Jurkat, Clone E6-1 (cell line): ENCODE data around the gene TUBA8. TPM values are rescaled to one million over a fixed set of nuclear protein-coding genes. Genes with fewer than 3 reads are reported as not detected.
"Not testable (repeated sequence)": the region's sequence is repeated elsewhere in the genome, so short reads cannot be mapped to it uniquely, and the experiment has no call there.

Source experiments
- DNase-seq: peaks from one replicate; pipeline ENCODE4 v3.0.0-alpha.2; 2011; ENCODE audit warnings: low read depth, low spot score
- H3K4me3 ChIP-seq: 2 replicates; pipeline ENCODE4 v1.5.1; 2011; ENCODE audit warnings: mild to moderate bottlenecking, low read length, control low read depth, moderate library complexity
- polyA plus RNA-seq: library from polyadenylated mRNA; unstranded; fragments of >200 nt; gene quantifications from one replicate; pipeline ENCODE4 v1.2.1, GENCODE V29; 2012; ENCODE audit warnings: missing spikeins; ENCODE audit not compliant: insufficient read length, insufficient read depth

The TUBA8 gene
- 2.3 TPM for polyA plus RNA-seq

GRCh38 chr22:18110194-18110953 lies at the start of gene TUBA8:
Gene TUBA8, plus strand, starts transcription at chr22:18110809. Its CDS starts 57 bp downstream, at chr22:18110866.
- no peak for DNase-seq
- H3K4me3 ChIP-seq = no peak within 1 kb of the TSS

DNA sequence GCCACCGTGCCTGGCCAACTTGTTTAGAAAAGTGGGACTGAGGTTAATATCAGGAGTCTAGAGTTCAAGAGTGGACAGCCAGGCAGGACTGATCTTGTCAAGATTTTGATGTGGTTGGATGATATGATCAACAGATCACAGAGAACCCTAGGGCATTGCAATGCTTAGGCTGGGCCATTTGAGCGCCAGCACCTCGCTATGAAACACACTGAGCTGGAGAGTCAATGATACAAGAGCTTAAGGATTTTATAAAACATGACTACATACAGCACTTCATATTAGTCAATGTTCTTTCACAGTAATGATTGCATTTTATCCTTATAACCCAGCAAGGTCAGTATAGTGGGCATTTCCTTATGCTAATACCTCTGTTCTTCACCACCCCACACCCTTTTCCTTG lies 48.2 kb upstream of the TUBA8 start:
- no peak overlapping the region for H3K4me3 ChIP-seq
- DNase-seq = no peak

DNA sequence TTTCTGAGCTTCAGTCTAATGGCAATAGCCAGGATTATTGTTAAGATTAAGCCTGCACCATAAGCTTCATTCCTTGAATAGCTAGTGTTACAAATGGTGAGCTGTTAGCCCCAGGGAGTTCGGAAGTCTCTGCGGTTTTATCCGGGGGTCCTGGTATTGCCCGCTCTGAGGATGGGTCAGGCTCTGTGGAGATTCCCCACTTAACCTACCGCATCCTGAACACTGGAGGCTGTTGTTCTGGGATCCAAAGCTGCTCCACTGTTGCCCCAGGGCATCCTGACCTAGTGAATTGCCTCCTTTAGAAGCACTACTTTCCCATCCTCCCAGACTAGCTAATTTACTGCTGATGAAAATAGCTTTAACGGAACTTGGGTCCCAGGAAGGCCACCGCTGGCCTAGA lies 47.3 kb upstream of the TUBA8 start:
- H3K4me3 ChIP-seq = no peak overlapping the region
- DNase-seq = no peak

DNA sequence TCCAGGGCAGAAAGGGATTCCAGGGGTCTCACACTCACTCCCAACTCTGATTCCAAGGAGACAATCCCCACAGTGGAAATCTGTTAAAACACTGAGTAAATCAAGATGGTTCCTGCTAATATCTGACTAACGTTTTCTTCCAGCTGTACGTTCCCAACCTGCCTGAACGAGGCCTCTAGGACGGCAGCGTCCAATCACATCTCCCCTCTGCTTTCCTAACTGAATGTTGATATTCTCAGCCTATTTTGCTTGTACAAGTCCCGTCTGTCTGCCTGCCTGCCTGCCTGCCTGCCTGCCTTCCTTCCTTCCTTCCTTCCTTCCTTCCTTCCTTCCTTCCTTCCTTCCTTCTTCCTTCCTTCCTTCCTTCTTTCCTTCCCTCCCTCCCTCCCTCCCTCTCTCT lies 46.9 kb upstream of the TUBA8 start:
- H3K4me3 ChIP-seq, DNase-seq: not testable (repeated sequence)

GRCh38 chr22:18064636-18065035 lies 46.0 kb upstream of the TUBA8 start:
- H3K4me3 ChIP-seq = no peak overlapping the region
- no peak for DNase-seq

DNA sequence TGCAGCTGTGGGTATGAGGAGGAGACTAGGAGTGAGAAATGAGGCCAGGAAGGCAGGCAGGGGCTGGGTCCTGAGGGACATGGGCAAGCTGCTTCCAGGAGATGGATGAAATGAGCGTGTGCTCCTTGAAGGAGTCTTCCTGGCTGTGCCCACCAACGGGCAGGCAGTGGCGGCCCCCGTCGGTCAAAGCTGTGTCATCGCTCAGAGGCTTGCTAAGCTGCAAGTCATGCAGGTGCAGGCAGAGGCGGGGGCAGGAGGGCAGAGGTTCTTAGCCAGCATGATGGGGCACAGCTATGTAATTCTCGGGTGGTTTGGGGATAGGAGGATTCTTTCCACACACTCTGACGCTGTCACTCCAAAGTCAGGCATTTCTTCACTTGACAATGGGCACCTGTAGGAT lies 45.4 kb upstream of the TUBA8 start:
- no peak for DNase-seq
- H3K4me3 ChIP-seq = no peak overlapping the region

- DNase-seq = no peak
- no peak overlapping the region for H3K4me3 ChIP-seq
These were observed 44.3 kb upstream of the TUBA8 start for GRCh38 chr22:18066181-18066859.

DNA sequence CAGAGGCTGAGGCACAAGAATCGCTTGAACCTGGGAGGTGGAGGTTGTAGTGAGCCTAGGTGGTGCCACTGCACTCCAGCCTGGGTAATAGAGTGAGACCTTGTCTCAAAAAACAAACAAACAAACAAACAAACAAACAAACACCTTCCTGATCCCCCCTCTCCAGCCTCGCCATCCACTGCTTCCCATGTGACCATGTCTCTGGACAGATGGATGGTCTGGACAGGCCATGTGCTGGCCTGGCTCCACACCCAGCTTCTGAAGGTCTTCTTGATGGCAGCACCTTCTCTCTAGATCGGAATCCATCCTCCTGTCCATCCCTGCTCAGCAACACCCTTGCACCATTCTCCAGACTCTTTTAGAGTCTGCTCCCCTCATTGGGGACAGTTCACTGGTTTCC lies 43.5 kb upstream of the TUBA8 start:
- no peak for DNase-seq
- no peak overlapping the region for H3K4me3 ChIP-seq

DNA sequence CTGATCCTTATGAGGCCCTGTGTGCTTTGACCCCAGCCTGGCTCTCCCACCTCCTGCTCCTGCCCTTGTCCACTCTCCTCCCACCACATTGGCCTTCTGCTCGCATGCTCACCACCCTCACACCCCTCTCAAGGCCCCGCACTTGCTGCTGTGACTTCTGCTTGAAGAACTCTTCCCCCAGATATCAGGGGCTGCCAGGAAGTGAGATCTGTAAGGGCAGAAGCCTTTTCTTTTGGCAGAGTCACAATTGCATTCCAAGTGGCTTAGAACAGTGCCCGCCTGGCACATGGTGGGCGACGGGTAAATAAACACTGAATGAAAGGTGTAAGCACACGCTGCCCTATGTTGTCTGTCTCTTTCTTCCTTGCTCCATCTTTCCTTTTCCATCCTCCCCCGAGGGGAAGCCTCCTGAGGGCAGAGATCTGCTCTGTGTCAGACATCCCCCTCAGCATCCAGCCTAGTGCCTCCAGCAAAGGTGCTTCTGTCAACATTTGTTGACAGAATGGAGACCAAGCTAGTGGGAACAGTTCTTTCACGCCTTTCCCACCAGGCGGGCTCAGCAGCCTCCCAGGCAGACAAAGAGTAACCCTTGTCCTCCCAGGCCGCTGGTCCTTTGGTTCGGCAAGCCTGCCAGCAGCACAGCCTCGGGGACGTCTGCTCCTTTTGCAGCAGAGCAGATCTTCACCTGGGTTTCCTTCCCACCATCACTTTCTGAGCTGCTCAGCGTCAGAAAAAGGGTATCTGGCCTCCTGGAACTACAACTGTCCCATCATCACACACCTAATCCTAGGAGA lies 42.9 kb upstream of the TUBA8 start:
- DNase-seq = no peak
- no peak overlapping the region for H3K4me3 ChIP-seq

GRCh38 chr22:18068381-18068988 lies 42.1 kb upstream of the TUBA8 start:
- no peak overlapping the region for H3K4me3 ChIP-seq
- no peak for DNase-seq

GRCh38 chr22:18069041-18069440 lies 41.6 kb upstream of the TUBA8 start:
- DNase-seq = no peak
- no peak overlapping the region for H3K4me3 ChIP-seq

DNA sequence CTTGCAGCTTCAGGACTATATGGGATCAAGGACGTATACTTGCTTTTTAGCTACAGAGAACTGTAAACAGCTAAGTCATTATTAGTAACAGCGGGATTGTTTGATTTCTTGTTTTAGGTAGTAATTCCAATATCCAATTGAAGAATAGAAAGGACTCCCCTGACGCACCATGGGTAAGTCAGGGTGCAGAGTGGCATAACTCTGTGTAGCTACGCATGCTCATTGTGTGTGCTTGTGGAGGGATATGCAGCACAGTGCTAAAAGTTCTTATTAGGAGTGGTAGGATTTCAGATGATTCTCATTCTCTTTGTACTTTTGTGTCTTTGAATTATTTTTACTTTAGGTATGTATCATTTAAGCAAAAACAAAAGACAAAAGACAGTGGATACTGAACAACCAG lies 40.6 kb upstream of the TUBA8 start:
- no peak overlapping the region for H3K4me3 ChIP-seq
- no peak for DNase-seq

- H3K4me3 ChIP-seq = no peak overlapping the region
- no peak for DNase-seq
These were observed 39.9 kb upstream of the TUBA8 start for GRCh38 chr22:18070556-18071306.

GRCh38 chr22:18071307-18071967 lies 39.2 kb upstream of the TUBA8 start:
- DNase-seq, H3K4me3 ChIP-seq: not testable (repeated sequence)

GRCh38 chr22:18071968-18072310 lies 38.7 kb upstream of the TUBA8 start:
- H3K4me3 ChIP-seq = no peak overlapping the region
- no peak for DNase-seq

GRCh38 chr22:18073467-18073866 lies 37.1 kb upstream of the TUBA8 start:
- no peak overlapping the region for H3K4me3 ChIP-seq
- DNase-seq = no peak

- H3K4me3 ChIP-seq, DNase-seq: not testable (repeated sequence)
These were observed 36.7 kb upstream of the TUBA8 start for GRCh38 chr22:18073927-18074326.

GRCh38 chr22:18075101-18075719 lies 35.4 kb upstream of the TUBA8 start:
- H3K4me3 ChIP-seq = no peak overlapping the region
- DNase-seq = no peak
